Smooth muscle cell (in vitro differentiated cells): ENCODE results near the gene KRT36. TPM values are rescaled to one million over a fixed set of nuclear protein-coding genes. Genes with fewer than 3 reads are reported as not detected.
A peak's percentile ranks its signal among the peaks of the same experiment; 100 is the strongest.

ENCODE experiments used
- DNase-seq: peaks from one replicate; lab custom pipeline; 2025; ENCODE audit not compliant: unreplicated experiment; lab: John Stamatoyannopoulos, UW
- H2AFZ ChIP-seq: fragments of 200-600 bp; sonication (generic); 2 replicates; pipeline ENCODE4 v1.6.0; 2016; ENCODE audit warnings: antibody characterized with exemption, low read depth, mild to moderate bottlenecking
- H3F3A ChIP-seq: fragments of 200-600 bp; sonication (generic); 2 replicates; pipeline ENCODE4 v1.6.0; 2017; ENCODE audit warnings: antibody characterized with exemption, low read depth
- H3K27ac ChIP-seq: fragments of 200-600 bp; sonication (generic); 2 replicates; pipeline ENCODE4 v1.5.1; 2016; ENCODE audit warnings: low read depth, mild to moderate bottlenecking
- H3K27me3 ChIP-seq: fragments of 200-600 bp; sonication (generic); 2 replicates; pipeline ENCODE4 v1.6.1; 2016; ENCODE audit warnings: low read depth, mild to moderate bottlenecking
- H3K36me3 ChIP-seq: fragments of 200-600 bp; sonication (generic); 2 replicates; pipeline ENCODE4 v1.5.1; 2016; ENCODE audit warnings: low read depth
- H3K4me1 ChIP-seq: fragments of 200-600 bp; sonication (generic); 2 replicates; pipeline ENCODE4 v1.5.1; 2016; ENCODE audit warnings: low read depth
- H3K4me2 ChIP-seq: fragments of 200-600 bp; sonication (generic); 2 replicates; pipeline ENCODE4 v1.6.0; 2016; ENCODE audit warnings: mild to moderate bottlenecking
- H3K4me3 ChIP-seq: fragments of 200-600 bp; sonication (generic); 2 replicates; pipeline ENCODE4 v1.5.1; 2016; ENCODE audit warnings: mild to moderate bottlenecking
- H3K79me2 ChIP-seq: fragments of 200-600 bp; sonication (generic); 2 replicates; pipeline ENCODE4 v1.6.0; 2016; ENCODE audit warnings: low read depth, mild to moderate bottlenecking
- H3K9ac ChIP-seq: fragments of 200-600 bp; sonication (generic); 2 replicates; pipeline ENCODE4 v1.6.0; 2016; ENCODE audit warnings: low read depth
- H3K9me3 ChIP-seq: fragments of 200-600 bp; sonication (generic); replicated peaks from 2 replicates; pipeline ENCODE4 v1.5.1; 2016; ENCODE audit warnings: low read depth
- H4K20me1 ChIP-seq: fragments of 200-600 bp; sonication (generic); 2 replicates; pipeline ENCODE4 v1.6.0; 2016; ENCODE audit warnings: low read depth
- WGBS: methylation state at CpG from one replicate; pipeline ENCODE4 v1.1.7; 2016; ENCODE audit warnings: low lambda C conversion rate; 5-methylcytosine and 5-hydroxymethylcytosine counted together
- polyA plus RNA-seq: library from polyadenylated mRNA; unstranded; fragments of >200 nt; fragmentation: Nextera tagmentation; extraction: Ambion mirVana; gene quantifications from 2 replicates; pipeline ENCODE4 v1.2.1, GENCODE V29; 2016
- total RNA-seq: library from RNA; depleted of rRNA; stranded (reverse); fragments of >200 nt; gene quantifications from 2 replicates; pipeline ENCODE4 v1.2.3, GENCODE V29; 2014
- TF ChIP-seq, protein P1 (sequence below): fragments of 200-600 bp; sonication (generic); IDR thresholded peaks from 2 replicates; pipeline ENCODE4 v1.5.1; 2017; ENCODE audit warnings: borderline replicate concordance, mild to moderate bottlenecking, antibody characterized with exemption; ENCODE audit not compliant: insufficient read depth, poor library complexity, severe bottlenecking

KRT36 gene
- total and polyA plus RNA-seq, 2 experiments from 2014 or later: 0.09 TPM; not detected in 1

DNA sequence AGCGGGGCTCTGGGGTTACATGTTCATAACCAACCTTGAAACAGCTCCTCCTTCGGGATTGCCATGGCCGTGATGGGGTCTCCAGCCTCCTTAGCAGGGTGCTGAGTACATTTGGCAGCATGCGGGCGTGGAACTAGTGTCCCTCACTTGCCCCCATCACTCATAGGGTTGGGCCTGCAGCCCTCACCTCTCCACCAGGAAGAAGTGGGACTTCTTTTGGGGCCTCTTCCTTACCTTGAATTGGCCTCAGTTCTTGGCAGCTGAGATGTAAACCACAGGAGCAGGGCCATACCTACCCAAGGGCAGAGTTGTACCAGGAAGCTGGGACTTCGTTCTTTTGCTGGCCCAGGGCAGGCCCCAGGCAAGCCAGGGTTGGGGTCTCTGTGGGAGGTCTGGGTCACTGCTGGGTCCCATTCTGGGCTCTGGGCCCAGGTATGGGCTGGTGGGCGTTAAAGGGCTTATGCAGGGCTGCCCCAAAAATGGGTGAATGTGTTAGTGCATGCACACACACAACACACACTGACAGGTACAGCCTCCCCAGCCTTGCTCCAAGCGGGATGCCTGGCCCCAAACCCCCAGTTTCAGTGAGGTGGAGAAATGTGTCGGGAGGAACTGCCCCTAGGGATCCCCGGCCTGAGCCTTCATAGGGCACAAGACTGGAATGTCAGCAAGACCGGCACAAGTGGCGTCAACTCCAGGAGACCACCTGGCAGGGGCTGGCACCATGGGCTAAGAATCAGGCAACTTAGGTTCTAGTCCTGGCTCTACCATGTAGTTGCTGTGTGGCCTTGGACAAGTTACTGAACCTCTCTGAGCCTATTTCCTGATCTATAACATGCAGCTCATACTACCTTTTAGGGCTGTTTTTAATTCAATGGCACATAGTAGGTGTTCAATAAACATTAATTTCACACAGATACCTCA, 32.9 kb upstream of the KRT36 start:
- Histone ChIP-seq H3K4me1 (peaks cover 10% of the 10 kb centered on the region), H3K27me3 (no peaks in the 10 kb centered on the region), H4K20me1 (peaks cover 42% of the 10 kb centered on the region), H3K4me3 (no peak overlapping the region), H3K9ac (no peak overlapping the region), H3F3A (peaks cover 20% of the 10 kb centered on the region), H3K79me2 (peaks cover 9% of the 10 kb centered on the region), H3K4me2 (no peak overlapping the region), H3K36me3 (no peaks in the 10 kb centered on the region), H3K27ac (peak overlapping the region; percentile 60), H2AFZ (no peak overlapping the region), H3K9me3 (no peaks in the 10 kb centered on the region)
- WGBS: 79% methylated on average over 12 of the region's 12 CpGs
- DNase-seq: no peak
- TF ChIP-seq, protein P1, sequence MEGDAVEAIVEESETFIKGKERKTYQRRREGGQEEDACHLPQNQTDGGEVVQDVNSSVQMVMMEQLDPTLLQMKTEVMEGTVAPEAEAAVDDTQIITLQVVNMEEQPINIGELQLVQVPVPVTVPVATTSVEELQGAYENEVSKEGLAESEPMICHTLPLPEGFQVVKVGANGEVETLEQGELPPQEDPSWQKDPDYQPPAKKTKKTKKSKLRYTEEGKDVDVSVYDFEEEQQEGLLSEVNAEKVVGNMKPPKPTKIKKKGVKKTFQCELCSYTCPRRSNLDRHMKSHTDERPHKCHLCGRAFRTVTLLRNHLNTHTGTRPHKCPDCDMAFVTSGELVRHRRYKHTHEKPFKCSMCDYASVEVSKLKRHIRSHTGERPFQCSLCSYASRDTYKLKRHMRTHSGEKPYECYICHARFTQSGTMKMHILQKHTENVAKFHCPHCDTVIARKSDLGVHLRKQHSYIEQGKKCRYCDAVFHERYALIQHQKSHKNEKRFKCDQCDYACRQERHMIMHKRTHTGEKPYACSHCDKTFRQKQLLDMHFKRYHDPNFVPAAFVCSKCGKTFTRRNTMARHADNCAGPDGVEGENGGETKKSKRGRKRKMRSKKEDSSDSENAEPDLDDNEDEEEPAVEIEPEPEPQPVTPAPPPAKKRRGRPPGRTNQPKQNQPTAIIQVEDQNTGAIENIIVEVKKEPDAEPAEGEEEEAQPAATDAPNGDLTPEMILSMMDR: no peak

DNA sequence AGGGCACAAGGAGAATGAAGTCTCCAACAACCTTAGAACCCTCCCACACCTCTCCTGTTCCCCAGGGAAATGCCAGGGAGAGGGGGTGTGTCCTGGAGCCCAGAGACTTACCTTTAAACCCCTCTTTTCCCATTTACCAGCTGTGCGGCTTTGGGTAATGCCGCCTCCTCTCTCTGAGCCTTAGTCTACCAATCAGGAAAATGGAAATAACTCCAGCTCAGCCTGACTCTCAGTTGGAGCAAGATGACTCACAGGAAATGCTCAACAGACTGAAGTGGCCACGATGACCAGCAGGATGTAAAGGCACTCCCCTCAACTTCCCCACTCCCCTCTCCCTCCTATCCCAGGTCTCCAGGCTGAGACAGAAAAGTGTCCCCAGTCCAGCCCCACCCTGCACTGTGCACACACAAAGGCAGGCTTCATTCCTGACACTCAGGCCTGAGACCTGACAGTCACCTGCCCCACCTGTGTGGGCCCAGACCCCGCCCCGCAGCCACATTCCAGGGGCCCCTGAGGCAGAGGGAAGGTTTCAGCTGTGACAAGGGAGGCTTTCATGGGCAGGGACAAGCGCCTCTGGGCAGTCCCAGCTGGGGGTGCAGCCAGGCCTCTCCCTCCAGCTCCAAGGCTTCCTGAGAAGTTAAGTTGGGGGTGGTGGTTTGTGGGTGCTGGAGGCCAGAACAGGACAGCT, 32.0 kb upstream of the KRT36 start:
- Histone ChIP-seq H3K9ac (no peak overlapping the region), H3F3A (peaks cover 20% of the 10 kb centered on the region), H3K79me2 (peaks cover 4% of the 10 kb centered on the region), H3K4me3 (no peak overlapping the region), H3K36me3 (no peaks in the 10 kb centered on the region), H3K27me3 (no peaks in the 10 kb centered on the region), H3K4me1 (peaks cover 6% of the 10 kb centered on the region), H3K4me2 (no peak overlapping the region), H3K9me3 (no peaks in the 10 kb centered on the region), H2AFZ (no peak overlapping the region), H4K20me1 (peaks cover 34% of the 10 kb centered on the region), H3K27ac (peak overlapping the region; percentile 60)
- DNase-seq: no peak
- TF ChIP-seq, protein P1: no peak
- WGBS: 51% methylated on average over 6 of the region's 6 CpGs

DNA sequence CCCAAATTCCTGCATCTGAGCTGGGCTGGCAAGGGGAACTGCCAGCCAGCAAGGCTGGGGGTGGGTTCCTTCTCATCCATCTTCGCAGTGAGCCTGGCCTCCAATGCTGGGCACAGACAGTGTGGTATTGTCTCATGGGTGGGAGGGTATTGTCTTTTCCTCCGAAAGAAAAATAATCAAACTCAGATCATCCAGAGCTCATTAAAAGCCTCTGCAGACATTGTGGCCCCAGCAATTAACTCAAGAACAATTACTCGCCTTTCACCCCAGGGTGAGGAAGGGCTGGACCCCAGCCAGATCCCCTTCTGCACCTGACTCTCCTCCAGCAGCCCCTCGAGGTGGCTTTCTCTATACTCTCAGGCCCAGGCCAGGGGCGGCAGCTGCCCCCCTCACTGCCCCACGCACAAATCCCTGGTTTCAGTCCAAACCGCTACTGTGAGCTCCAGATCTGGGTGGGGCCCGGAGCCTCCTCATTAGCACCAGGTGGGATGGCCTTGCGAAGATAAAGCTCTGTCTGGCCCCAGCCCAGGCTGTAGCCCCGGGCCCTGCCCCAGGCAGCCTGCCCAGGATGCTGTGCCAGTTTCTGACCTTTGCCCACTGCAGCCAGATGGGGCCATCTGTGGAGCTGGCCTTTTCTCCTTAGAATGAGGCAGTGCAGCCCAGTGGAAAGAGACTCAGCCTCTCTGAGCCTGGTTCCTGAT, 31.3 kb upstream of the KRT36 start:
- Histone ChIP-seq H3K36me3 (no peaks in the 10 kb centered on the region), H2AFZ (no peak overlapping the region), H4K20me1 (peaks cover 27% of the 10 kb centered on the region), H3K4me2 (no peak overlapping the region), H3K79me2 (no peaks in the 10 kb centered on the region), H3K27me3 (no peaks in the 10 kb centered on the region), H3K9ac (no peak overlapping the region), H3K4me1 (no peaks in the 10 kb centered on the region), H3K9me3 (no peaks in the 10 kb centered on the region), H3F3A (peaks cover 20% of the 10 kb centered on the region), H3K27ac (no peak overlapping the region), H3K4me3 (no peak overlapping the region)
- DNase-seq: no peak
- WGBS: 69% methylated on average over 10 of the region's 10 CpGs
- TF ChIP-seq, protein P1: no peak
